PC-3 (cell line): Measurements from ENCODE around the gene BCL6.

Experiments used
- CTCF ChIP-seq: fragments of 300-600 bp; sonication (generic); conservative IDR thresholded peaks from 2 replicates; pipeline ENCODE4 v1.5.1; 2017; ENCODE audit warnings: antibody characterized with exemption, low read depth, mild to moderate bottlenecking, low read length
- EZH2phosphoT487 ChIP-seq: fragments of 300-600 bp; sonication (generic); IDR thresholded peaks from 2 replicates; pipeline ENCODE4 v1.6.1; 2018; ENCODE audit warnings: mild to moderate bottlenecking, antibody characterized with exemption, low read length, borderline replicate concordance

GRCh38 chr3:187750513-187751123 lies 5.3 kb upstream of the BCL6 start:
- no peak for TF ChIP-seq CTCF
- TF ChIP-seq EZH2phosphoT487: no peak
